Measurements from ENCODE around the gene CD82. TPM values are rescaled to one million over a fixed set of nuclear protein-coding genes. Genes with fewer than 3 reads are reported as not detected.

CD82 gene
- total and polyA plus RNA-seq, 12 donors: 18.5 to 70.4 (median 35.2) TPM

GRCh38 chr11:44527476-44527875, 38.0 kb upstream of the CD82 start:
- peaks cover 0 to 4% (median 0%) of the 10 kb centered on the region in 7 donors for H3K27me3 ChIP-seq
- no peak for TF ChIP-seq CTCF (IDR thresholded peaks at IDR 0.05)
- no peak for DNase-seq
- H3K4me1 ChIP-seq: peaks cover 0 to 43% (median 25%) of the 10 kb centered on the region in 9 donors
- no peaks in the 10 kb centered on the region for H3K36me3 ChIP-seq
- no peaks in the 10 kb centered on the region for H3K9me3 ChIP-seq
- H3K4me3 ChIP-seq: no peak overlapping the region
- intact Hi-C loops (cut with DNase I): no loop called here
- peak overlapping the region in 2 of 10 donors; percentile 7 to 44 for H3K27ac ChIP-seq
- WGBS, 2 donors: 78 to 83% methylated on average over 10 of the region's 10 CpGs
- ATAC-seq: peak in 2 of 8 donors; percentile 23 to 63

GRCh38 chr11:44528103-44528502, 37.4 kb upstream of the CD82 start:
- Histone ChIP-seq H3K4me1 (peaks cover 0 to 43% (median 25%) of the 10 kb centered on the region in 9 donors), H3K36me3 (no peaks in the 10 kb centered on the region), H3K27me3 (no peaks in the 10 kb centered on the region), H3K4me3 (no peak overlapping the region), H3K27ac (peak overlapping the region in 2 of 10 donors; percentile 7 to 44), H3K9me3 (no peaks in the 10 kb centered on the region)
- intact Hi-C loops (cut with DNase I): no loop called here
- DNase-seq: no peak
- TF ChIP-seq CTCF (IDR thresholded peaks at IDR 0.05): no peak
- ATAC-seq: no peak
- 84 to 91% methylated on average over 8 of the region's 8 CpGs for WGBS, 2 donors

- no peak for TF ChIP-seq CTCF (IDR thresholded peaks at IDR 0.05)
- Histone ChIP-seq H3K27ac (no peak overlapping the region), H3K9me3 (no peaks in the 10 kb centered on the region), H3K27me3 (no peaks in the 10 kb centered on the region), H3K4me1 (peaks cover 0 to 42% (median 25%) of the 10 kb centered on the region in 9 donors), H3K4me3 (no peak overlapping the region), H3K36me3 (no peaks in the 10 kb centered on the region)
- DNase-seq: no peak
- intact Hi-C loops (cut with DNase I): no loop called here
- WGBS, 2 donors: 99 to 100% methylated on average over 2 of the region's 2 CpGs
- ATAC-seq: no peak
Observed at GRCh38 chr11:44528581-44528980, 36.9 kb upstream of the CD82 start.

GRCh38 chr11:44529895-44530412, 35.5 kb upstream of the CD82 start:
- Histone ChIP-seq H3K4me1 (peaks cover 0 to 28% (median 12%) of the 10 kb centered on the region in 9 donors), H3K9me3 (no peaks in the 10 kb centered on the region), H3K36me3 (no peaks in the 10 kb centered on the region), H3K27ac (peak overlapping the region in 1 of 10 donors; percentile 44), H3K27me3 (no peaks in the 10 kb centered on the region), H3K4me3 (no peak overlapping the region)
- WGBS, 2 donors: 84 to 89% methylated on average over 7 of the region's 7 CpGs
- intact Hi-C loops (cut with DNase I): loop anchor here in 5 of 10 donors (10.0 kb wide), 3 partner anchors 95 to 425 kb away; no protein-coding TSS in a partner anchor
- DNase-seq: no peak
- no peak for ATAC-seq
- no peak for TF ChIP-seq CTCF (IDR thresholded peaks at IDR 0.05)

All from heart right ventricle (tissue), 16 donors.